CD4-positive, alpha-beta T cell treated with Interleukin-17A for 4 hours (primary cell): ENCODE results near the gene MYO1B.

Source experiments
- DNase-seq: peaks from one replicate; pipeline ENCODE4 v3.0.0-alpha.2; 2020; ENCODE audit warnings: mixed read lengths

The MYO1B gene

GRCh38 chr2:191301971-191302370 is 56.8 kb downstream of the MYO1B start:
- no peak for DNase-seq

GRCh38 chr2:191302459-191303139 is 57.4 kb downstream of the MYO1B start:
- DNase-seq: peak; percentile 39

DNA sequence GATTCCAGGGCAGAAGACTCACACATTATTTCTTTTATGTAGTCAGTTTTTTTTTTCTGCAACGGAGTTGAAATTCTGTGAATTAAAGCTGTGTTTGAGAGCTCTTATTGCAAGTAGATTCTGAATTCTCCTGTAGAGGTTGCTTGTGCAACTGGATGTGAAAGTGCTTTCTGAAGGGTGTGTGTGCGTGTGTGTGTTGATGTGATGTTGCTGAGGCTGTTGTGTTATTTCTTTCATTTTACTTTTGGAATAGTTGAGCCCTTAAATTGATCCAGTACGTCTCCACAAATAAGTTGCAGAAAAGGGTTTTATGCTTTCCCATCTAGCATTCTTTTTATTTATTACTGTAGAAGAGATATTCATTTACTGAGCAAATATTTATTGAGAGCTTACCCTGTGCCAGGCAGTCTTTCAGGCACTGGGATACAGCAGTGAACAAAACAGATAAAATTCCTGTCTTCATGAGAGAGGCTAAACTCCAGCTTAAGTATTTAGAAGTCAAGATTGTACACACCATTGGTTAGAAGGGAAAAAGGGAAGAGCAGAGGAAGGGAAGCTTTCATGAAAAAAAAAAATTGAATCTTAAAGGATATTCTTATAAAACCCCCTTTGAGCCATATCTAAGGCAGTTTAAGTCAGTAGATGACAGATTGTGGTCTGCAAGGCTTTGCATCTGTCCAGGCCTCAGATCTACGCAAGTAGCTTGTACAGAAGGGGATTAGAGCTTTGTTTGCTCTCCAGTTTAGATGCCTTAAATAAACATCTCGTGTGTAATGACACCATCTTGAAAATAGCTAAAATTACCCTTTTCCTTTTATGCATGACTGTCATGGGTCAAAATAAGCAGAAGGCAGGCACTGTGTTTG is 58.2 kb downstream of the MYO1B start:
- DNase-seq: no peak

GRCh38 chr2:191304939-191305875 is 60.0 kb downstream of the MYO1B start:
- no peak for DNase-seq

DNA sequence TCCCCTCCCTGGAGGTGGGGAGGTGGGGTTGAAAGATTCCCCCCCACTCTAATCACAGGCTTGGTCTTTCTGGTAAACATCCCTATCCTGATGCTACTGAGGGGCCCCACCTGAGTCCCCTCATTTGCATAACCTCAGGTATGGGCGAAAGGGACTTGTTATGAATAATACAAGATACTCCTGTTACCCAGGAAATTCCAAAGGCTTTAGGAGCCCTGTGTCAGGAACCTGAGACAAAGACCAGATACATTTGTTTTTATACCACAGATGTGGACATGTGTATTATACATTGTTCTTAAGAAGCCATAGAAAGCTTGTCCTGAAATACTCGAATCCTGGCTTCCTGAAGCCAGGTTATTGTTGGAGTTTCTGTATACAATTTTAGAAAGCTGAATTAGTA is 62.8 kb downstream of the MYO1B start:
- no peak for DNase-seq

GRCh38 chr2:191311156-191311555 is 66.0 kb downstream of the MYO1B start:
- no peak for DNase-seq

GRCh38 chr2:191311627-191312026 is 66.4 kb downstream of the MYO1B start:
- no peak for DNase-seq

- DNase-seq: no peak
Observed at GRCh38 chr2:191312163-191312562, 67.0 kb downstream of the MYO1B start.

- DNase-seq: no peak
Observed at GRCh38 chr2:191312662-191313061, 67.5 kb downstream of the MYO1B start.

- no peak for DNase-seq
Observed at GRCh38 chr2:191314697-191315364, 69.6 kb downstream of the MYO1B start.

- no peak for DNase-seq
Observed at GRCh38 chr2:191315365-191315752, 70.2 kb downstream of the MYO1B start.

GRCh38 chr2:191316246-191316994 is 71.2 kb downstream of the MYO1B start:
- no peak for DNase-seq

GRCh38 chr2:191318037-191318728 is 73.0 kb downstream of the MYO1B start:
- DNase-seq: no peak

- no peak for DNase-seq
Observed at GRCh38 chr2:191318729-191319078, 73.5 kb downstream of the MYO1B start.

- DNase-seq: no peak
Observed at GRCh38 chr2:191319186-191319585, 74.0 kb downstream of the MYO1B start.

DNA sequence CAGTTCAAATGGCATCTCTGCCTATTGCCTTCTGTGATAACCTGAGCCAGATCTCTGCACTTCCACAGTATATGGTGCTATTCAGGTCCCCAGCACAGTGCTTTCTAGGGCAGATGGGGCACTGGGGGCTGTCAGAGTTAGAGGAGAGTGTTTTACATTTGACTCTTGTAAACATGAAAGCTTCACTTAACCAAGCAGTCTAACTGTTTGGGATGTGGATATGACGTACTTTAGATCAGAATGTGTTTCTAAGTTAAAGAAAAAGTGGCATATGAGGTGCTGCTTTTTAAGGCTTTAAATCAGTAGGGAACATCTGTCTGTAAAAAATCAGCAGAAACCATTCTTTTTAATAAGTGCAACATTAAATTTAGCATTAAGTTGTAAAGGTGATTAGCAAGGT is 75.7 kb downstream of the MYO1B start:
- no peak for DNase-seq

GRCh38 chr2:191321861-191322662 is 76.9 kb downstream of the MYO1B start:
- peak; percentile 13 for DNase-seq

DNA sequence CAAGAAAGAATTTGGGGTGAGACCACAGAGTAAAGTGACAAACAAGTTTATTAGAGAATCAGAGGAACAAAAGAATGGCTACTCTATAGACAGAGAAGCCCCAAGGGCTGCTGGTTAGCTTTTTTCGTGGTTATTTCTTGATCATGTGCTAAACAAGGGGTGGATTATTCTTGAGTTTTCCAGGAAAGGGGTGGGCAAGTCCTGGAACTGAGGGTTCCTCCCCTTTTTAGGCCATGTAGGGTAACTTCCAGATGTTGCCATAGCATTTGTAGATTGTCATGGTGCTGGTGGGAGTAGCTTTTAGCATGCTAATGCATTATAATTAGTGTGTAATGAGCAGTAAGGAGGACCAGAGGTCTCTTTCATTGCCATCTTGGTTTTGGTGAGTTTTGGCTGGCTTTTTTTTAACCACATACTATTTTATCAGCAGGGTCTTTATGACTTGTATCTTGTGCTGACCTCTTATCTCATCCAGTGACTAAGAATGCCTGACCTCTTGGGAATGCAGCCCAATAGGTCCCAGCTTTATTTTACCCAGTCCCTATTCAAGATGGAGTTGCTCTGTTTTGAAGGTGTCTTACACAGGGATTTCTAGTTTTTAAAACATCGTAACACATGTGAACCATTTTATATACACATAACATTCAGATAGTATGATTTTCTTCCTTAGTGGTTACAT is 77.8 kb downstream of the MYO1B start:
- DNase-seq: no peak

GRCh38 chr2:191325651-191326365 is 80.6 kb downstream of the MYO1B start:
- no peak for DNase-seq
